HG03342 (cell line): ENCODE data around the gene PSEN2.
A peak's percentile ranks its signal among the peaks of the same experiment; 100 is the strongest.

Experiments
- ATAC-seq: cut with Tn5 transposase; IDR thresholded peaks from one replicate; pipeline ENCODE4 v1.9.1; 2021; ENCODE audit warnings: mild to moderate bottlenecking, moderate library complexity; ENCODE audit not compliant: unreplicated experiment

The PSEN2 gene

GRCh38 chr1:226864311-226864710 lies 6.1 kb upstream of the PSEN2 start:
- no peak for ATAC-seq

- no peak for ATAC-seq
These were observed 4.8 kb upstream of the PSEN2 start for GRCh38 chr1:226865590-226865989.

- ATAC-seq, result no peak
These were observed 2.9 kb upstream of the PSEN2 start for GRCh38 chr1:226867461-226868054.

- ATAC-seq, result no peak
These were observed 1.7 kb upstream of the PSEN2 start for GRCh38 chr1:226868726-226869125.

GRCh38 chr1:226870026-226870400 lies 403 bp upstream of the PSEN2 start:
- no peak for ATAC-seq

GRCh38 chr1:226871636-226872327 lies 1.4 kb downstream of the PSEN2 start:
- ATAC-seq, result no peak

- no peak for ATAC-seq
These were observed 2.0 kb downstream of the PSEN2 start for GRCh38 chr1:226872437-226872836.

GRCh38 chr1:226873771-226874578 lies 3.6 kb downstream of the PSEN2 start:
- no peak for ATAC-seq

GRCh38 chr1:226874579-226875425 lies 4.4 kb downstream of the PSEN2 start:
- no peak for ATAC-seq

- ATAC-seq, result no peak
These were observed 5.4 kb downstream of the PSEN2 start for GRCh38 chr1:226875641-226876295.

GRCh38 chr1:226877669-226878068 lies 7.3 kb downstream of the PSEN2 start:
- no peak for ATAC-seq

GRCh38 chr1:226880372-226881287 lies 10.2 kb downstream of the PSEN2 start:
- ATAC-seq, result no peak

- no peak for ATAC-seq
These were observed 11.2 kb downstream of the PSEN2 start for GRCh38 chr1:226881515-226882185.

- no peak for ATAC-seq
These were observed 11.8 kb downstream of the PSEN2 start for GRCh38 chr1:226882187-226882586.

- peak; percentile 95 for ATAC-seq
These were observed 12.4 kb downstream of the PSEN2 start for GRCh38 chr1:226882631-226883409.

- ATAC-seq, result no peak
These were observed 13.2 kb downstream of the PSEN2 start for GRCh38 chr1:226883630-226884029.

- no peak for ATAC-seq
These were observed 13.8 kb downstream of the PSEN2 start for GRCh38 chr1:226884116-226884625.
